Tibial nerve (tissue), 4 donors: ENCODE data around the gene C3orf52. TPM values are rescaled to one million over a fixed set of nuclear protein-coding genes. Genes with fewer than 3 reads are reported as not detected.

Source experiments
- DNase-seq, 2 donors: peaks; one replicate each; pipeline ENCODE4 v3.0.0-alpha.2; 2019; ENCODE audit warnings: low spot score in 2 of 2
- H3K27ac ChIP-seq, 4 donors: fragments of 200-600 bp; sonication (generic) in 3 of 4; one replicate each; pipeline ENCODE4 v1.5.1; 2017 to 2019; ENCODE audit warnings: mild to moderate bottlenecking in 1 of 4
- H3K27me3 ChIP-seq, 2 donors: fragments of 200-600 bp; sonication (generic) in 1 of 2; one replicate each; pipeline versions ENCODE4 v1.5.1 to v1.6.0; 2017 to 2019
- H3K36me3 ChIP-seq, 3 donors: fragments of 200-600 bp; sonication (generic); one replicate each; pipeline ENCODE4 v1.5.1; 2018 to 2019
- H3K4me1 ChIP-seq, 4 donors: fragments of 200-600 bp; sonication (generic) in 3 of 4; one replicate each; pipeline ENCODE4 v1.5.1; 2017 to 2019
- H3K4me3 ChIP-seq, 4 donors: fragments of 200-600 bp; sonication (generic) in 3 of 4; one replicate each; pipeline ENCODE4 v1.5.1; 2017 to 2019; ENCODE audit warnings: mild to moderate bottlenecking in 1 of 4, moderate library complexity in 1 of 4
- H3K9me3 ChIP-seq, 4 donors: fragments of 200-600 bp; sonication (generic) in 3 of 4; one replicate each; pipeline ENCODE4 v1.5.1; 2017 to 2019
- CTCF ChIP-seq, 5 experiments: fragments of 200-600 bp in 3 of 5; fragments of 450-650 bp in 2 of 5; sonication (generic) in 3 of 5; IDR thresholded peaks; one replicate each; pipeline ENCODE4 v1.5.1; 2016 to 2019; ENCODE audit warnings: antibody characterized with exemption in 5 of 5, mild to moderate bottlenecking in 3 of 5, moderate library complexity in 2 of 5
- EP300 ChIP-seq, 2 donors: sonication (generic); formaldehyde crosslinking; IDR thresholded peaks; one replicate each; pipeline ENCODE4 v1.6.1; 2017; ENCODE audit warnings: antibody characterized with exemption in 2 of 2, mild to moderate bottlenecking in 1 of 2
- POLR2A ChIP-seq, 2 donors: fragments of 450-650 bp; IDR thresholded peaks; one replicate each; pipeline ENCODE4 v1.6.1; 2017; ENCODE audit warnings: antibody characterized with exemption in 2 of 2, mild to moderate bottlenecking in 2 of 2, moderate library complexity in 2 of 2
- WGBS, 2 donors: methylation state at CpG; one replicate each; pipeline ENCODE4 v1.1.5; 2018; 5-methylcytosine and 5-hydroxymethylcytosine counted together
- total RNA-seq, 4 donors: library from RNA; depleted of rRNA; stranded (reverse); fragments of >200 nt; gene quantifications; one replicate each; pipeline ENCODE4 v1.1.0, GENCODE V29; 2016

Gene C3orf52
- total RNA-seq, 4 donors from 2014 or later = 0.98 to 8.5 (median 5.6) TPM

- Histone ChIP-seq H3K9me3 (no peaks in the 10 kb centered on the region), H3K36me3 (no peaks in the 10 kb centered on the region), H3K27ac (no peak overlapping the region), H3K4me1 (peaks cover 0 to 16% (median 6%) of the 10 kb centered on the region in 4 donors), H3K27me3 (no peaks in the 10 kb centered on the region), H3K4me3 (no peak overlapping the region)
- WGBS, 2 donors = 18 to 30% methylated on average over 1 of the region's 1 CpG
- no peak for DNase-seq
- TF ChIP-seq CTCF (IDR thresholded peaks at IDR 0.05) = no peak
- TF ChIP-seq POLR2A (IDR thresholded peaks at IDR 0.05) = no peak
- no peak for TF ChIP-seq EP300 (IDR thresholded peaks at IDR 0.05)
Measured at GRCh38 chr3:112136046-112136445, 49.9 kb downstream of the C3orf52 start.

GRCh38 chr3:112136959-112137693 is 50.9 kb downstream of the C3orf52 start:
- peaks cover 0 to 16% (median 6%) of the 10 kb centered on the region in 4 donors for H3K4me1 ChIP-seq
- H3K9me3 ChIP-seq = no peaks in the 10 kb centered on the region
- no peak overlapping the region for H3K4me3 ChIP-seq
- no peak for TF ChIP-seq POLR2A (IDR thresholded peaks at IDR 0.05)
- peak in 4 of 5 experiments; percentile 24 to 57 (median 50) for TF ChIP-seq CTCF (IDR thresholded peaks at IDR 0.05)
- TF ChIP-seq EP300 (IDR thresholded peaks at IDR 0.05) = no peak
- H3K27me3 ChIP-seq = no peaks in the 10 kb centered on the region
- H3K36me3 ChIP-seq = no peaks in the 10 kb centered on the region
- peak overlapping the region in 2 of 4 donors; percentile 13 to 21 for H3K27ac ChIP-seq
- 26 to 32% methylated on average over 5 of the region's 5 CpGs for WGBS, 2 donors
- DNase-seq = peak in 1 of 2 donors; percentile 41

GRCh38 chr3:112137781-112138180 is 51.6 kb downstream of the C3orf52 start:
- Histone ChIP-seq H3K36me3 (no peaks in the 10 kb centered on the region), H3K4me1 (peaks cover 0 to 16% (median 6%) of the 10 kb centered on the region in 4 donors), H3K27ac (peak overlapping the region in 1 of 4 donors; percentile 21), H3K4me3 (no peak overlapping the region), H3K27me3 (no peaks in the 10 kb centered on the region), H3K9me3 (peaks cover 0 to 2% (median 0%) of the 10 kb centered on the region in 4 donors)
- DNase-seq = no peak
- TF ChIP-seq POLR2A (IDR thresholded peaks at IDR 0.05) (no peak), CTCF (IDR thresholded peaks at IDR 0.05) (no peak), EP300 (IDR thresholded peaks at IDR 0.05) (no peak)
- WGBS, 2 donors = 54 to 58% methylated on average over 4 of the region's 4 CpGs

- Histone ChIP-seq H3K4me1 (peaks cover 0 to 16% (median 6%) of the 10 kb centered on the region in 4 donors), H3K27ac (no peak overlapping the region), H3K4me3 (no peak overlapping the region), H3K36me3 (no peaks in the 10 kb centered on the region), H3K9me3 (peaks cover 0 to 5% (median 0%) of the 10 kb centered on the region in 4 donors), H3K27me3 (no peaks in the 10 kb centered on the region)
- WGBS, 2 donors = 43 to 50% methylated on average over 1 of the region's 1 CpG
- TF ChIP-seq EP300 (IDR thresholded peaks at IDR 0.05) (no peak), CTCF (IDR thresholded peaks at IDR 0.05) (no peak), POLR2A (IDR thresholded peaks at IDR 0.05) (no peak)
- DNase-seq = no peak
Measured at GRCh38 chr3:112138219-112138969, 52.2 kb downstream of the C3orf52 start.

GRCh38 chr3:112140584-112140983 is 54.4 kb downstream of the C3orf52 start:
- no peak for DNase-seq
- no peak overlapping the region for H3K27ac ChIP-seq

More at GRCh38 chr3:112140584-112140983, 54.4 kb downstream of the C3orf52 start:
- 64 to 85% methylated on average over 1 of the region's 1 CpG for WGBS, 2 donors
- TF ChIP-seq EP300 (IDR thresholded peaks at IDR 0.05) = no peak
- no peak for TF ChIP-seq POLR2A (IDR thresholded peaks at IDR 0.05)
- TF ChIP-seq CTCF (IDR thresholded peaks at IDR 0.05) = no peak
- Histone ChIP-seq H3K4me1 (peaks cover 0 to 16% (median 6%) of the 10 kb centered on the region in 4 donors), H3K27me3 (no peaks in the 10 kb centered on the region), H3K4me3 (no peak overlapping the region), H3K9me3 (peaks cover 0 to 15% (median 0%) of the 10 kb centered on the region in 4 donors), H3K36me3 (no peaks in the 10 kb centered on the region)
